HS-27A (cell line): ENCODE measurements around the gene DVL2.

Experiments used
- DNase-seq: peaks from one replicate; pipeline ENCODE4 v3.0.0-alpha.2; 2012; ENCODE audit warnings: low read depth, missing footprints

Gene DVL2

GRCh38 chr17:7219229-7219811 is 15.0 kb downstream of the DVL2 start:
- no peak for DNase-seq

DNA sequence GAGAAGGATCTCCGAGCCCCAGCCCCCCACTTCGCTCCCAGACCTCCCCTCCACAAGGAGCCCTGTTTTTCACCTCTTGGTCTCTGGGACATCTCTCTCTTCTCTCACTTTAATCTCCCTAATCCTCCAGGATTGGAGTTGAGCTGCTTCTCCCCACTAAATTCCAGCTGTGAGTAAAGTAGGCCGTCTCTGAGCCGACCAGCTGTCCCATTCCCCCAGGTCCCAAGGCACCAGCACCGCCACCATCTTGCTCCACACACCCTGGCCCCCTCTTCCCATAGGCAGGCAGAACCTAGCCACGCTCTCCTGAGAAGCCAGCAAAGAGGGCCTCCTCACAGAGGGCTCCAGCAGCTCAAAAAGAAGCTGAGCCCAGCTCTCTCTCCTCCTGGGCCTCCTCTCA is 15.6 kb downstream of the DVL2 start:
- no peak for DNase-seq

GRCh38 chr17:7218166-7218565 is 16.2 kb downstream of the DVL2 start:
- no peak for DNase-seq

- no peak for DNase-seq
Observed at GRCh38 chr17:7217113-7217987, 17.0 kb downstream of the DVL2 start.

DNA sequence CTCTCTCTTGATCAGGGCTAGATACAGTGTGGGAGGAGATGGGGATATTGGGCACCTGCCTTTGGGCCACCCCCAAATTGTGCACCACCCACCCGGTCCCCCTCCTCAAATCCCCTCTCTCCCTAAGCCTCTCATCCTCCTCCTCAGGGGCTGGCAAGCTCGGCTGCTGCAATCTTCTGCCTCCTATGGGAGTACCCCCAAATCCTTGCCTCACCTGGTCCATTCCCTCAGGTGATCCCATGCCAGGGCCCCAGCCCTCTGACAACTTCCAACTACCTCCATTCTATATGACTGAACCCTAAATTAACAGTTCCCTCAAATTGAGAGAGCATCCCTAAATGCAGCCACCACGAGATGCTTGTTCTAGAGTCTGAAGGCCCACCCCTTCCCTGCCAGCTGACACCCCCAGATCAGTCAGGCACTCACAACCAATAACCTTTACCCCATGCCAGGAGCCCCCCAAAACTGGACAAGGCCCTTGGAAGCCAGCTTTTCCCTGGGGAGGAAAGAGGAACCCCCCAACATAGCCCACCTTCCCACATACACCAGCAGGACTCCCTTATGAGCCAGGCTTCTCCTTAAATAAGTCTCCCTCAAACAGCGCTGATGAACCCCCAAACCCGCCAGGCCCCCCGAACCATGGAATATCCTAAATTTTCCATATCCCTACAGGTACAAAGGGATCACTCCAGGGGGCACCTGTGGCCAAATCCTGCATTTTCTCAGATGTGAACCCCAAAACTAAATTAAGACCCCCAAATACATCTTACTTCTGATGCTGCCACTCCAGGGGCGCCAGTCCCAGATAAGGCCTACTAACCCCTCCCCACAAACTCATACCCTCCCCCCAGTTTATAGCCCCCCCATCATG is 17.8 kb downstream of the DVL2 start:
- DNase-seq: no peak

- DNase-seq: no peak
Observed at GRCh38 chr17:7215652-7216180, 18.6 kb downstream of the DVL2 start.

DNA sequence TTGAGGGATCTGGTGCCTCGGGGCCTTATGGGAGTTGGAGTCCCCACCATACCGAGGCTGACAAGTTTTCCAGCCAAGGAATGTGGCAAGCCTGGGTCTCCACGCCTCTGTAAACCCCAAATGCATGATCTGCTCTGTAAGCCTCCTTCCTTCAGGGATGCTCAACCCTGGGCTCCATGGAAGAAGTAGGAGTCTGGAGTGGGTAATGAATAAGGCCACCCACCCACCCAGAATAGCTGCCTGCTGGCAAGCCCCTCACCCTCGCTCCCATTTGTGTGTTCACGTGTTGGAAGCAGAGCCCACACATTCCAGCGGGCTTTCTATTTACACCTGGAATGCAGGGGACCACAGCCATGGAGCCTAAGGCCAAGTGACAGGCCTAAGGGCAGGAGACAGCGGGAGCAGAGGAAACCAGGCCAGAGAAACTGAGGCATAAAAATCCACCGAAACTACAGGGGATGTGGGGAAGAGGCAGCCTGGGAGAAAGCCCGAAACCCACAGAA is 19.1 kb downstream of the DVL2 start:
- DNase-seq: no peak

DNA sequence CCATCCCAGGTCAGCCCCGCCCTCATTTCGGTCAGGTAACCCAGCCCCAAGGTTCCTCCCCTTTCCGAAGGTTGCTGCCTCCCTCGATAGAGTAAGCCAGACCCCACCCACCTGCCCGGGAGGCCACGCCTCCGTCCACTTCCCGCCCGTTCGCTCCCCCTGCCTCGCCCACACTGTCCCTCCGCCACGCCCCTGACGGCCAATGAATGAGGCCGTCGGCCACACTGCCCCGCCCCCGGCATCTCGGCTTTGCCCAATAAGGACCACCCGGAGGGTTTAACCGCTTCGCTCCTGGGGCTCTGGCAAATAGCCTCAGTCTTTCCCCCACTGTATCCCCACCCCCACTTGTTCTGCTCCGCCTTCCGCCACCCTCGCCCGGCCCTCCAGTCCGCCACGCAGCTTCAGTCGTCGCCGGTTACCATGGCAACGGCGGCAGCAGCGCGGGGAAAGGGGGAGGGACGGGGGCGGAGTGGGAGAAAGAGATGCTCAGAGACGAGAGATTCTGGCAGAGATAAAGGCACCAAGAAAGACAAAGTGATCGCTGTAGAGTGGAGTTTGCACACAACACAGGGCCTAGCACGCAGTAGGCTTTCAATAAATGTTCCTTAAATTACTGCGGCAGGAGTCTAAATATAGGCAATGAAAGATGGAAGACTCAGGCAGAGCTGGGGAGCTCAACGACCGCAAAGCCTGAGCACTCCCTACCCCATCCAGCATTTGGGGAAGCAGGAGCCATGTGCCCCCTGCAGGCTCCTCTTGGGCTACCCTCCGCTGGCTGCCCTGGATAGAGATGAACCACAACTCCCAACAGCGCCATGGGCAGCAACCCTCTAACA is 19.8 kb downstream of the DVL2 start:
- no peak for DNase-seq

GRCh38 chr17:7213895-7214299 is 20.4 kb downstream of the DVL2 start:
- DNase-seq: no peak

DNA sequence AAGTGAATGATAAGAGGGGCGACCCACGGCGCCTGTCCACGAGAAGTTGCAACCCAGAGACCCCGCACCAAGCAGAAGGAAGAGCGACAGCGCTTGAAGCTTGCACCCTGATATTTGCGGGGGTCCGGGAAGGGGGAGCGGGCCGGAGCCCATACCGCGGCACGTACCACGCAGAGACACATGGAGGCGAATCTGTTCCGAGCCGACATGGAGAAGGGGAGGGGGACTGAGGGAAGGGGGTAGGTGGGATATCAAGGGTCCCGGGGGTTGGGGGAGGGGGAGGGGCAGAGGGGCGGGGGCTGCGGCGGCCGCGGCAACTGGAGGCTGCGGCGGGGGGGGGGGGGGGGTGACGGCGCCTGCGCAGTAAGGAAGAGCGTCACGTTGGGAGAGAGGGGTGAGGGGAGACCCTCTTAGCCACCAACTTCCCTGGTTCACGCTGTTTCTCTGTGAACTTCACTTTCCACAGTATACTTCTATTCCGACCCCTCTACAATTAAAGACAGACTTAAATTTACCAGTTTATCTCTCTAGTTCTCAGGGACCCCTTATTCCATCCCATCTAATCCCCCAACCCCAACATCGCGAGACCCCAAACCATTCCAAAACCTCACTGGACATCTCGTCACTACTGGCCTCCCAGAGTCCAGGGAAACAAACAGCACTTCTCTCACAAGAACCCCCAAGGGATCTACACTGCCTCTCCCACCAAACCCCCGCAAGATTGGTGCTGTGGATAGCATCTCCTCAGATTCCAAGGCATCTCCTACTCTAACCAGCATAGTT is 22.6 kb downstream of the DVL2 start:
- DNase-seq: no peak

- DNase-seq: no peak
Observed at GRCh38 chr17:7208754-7209460, 25.4 kb downstream of the DVL2 start.

GRCh38 chr17:7208027-7208571 is 26.2 kb downstream of the DVL2 start:
- no peak for DNase-seq

GRCh38 chr17:7207120-7208001 is 27.0 kb downstream of the DVL2 start:
- DNase-seq: no peak

DNA sequence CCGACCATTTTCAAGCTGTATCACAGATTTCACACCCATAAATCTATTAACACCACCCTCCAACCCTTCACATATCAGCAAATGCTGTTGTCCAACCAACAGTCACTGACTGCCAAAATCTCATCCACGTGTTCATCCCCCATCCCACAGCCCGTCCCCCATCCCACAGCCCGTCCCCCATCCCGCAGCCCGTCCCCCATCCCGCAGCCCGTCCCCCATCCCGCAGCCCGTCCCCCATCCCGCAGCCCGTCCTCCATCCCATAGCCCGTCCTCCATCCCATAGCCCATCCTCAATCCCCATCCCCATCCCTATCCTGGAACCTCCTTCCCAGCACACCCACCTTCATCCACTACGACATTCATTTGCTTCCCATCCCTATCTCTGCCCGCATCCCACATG is 28.8 kb downstream of the DVL2 start:
- DNase-seq: no peak

GRCh38 chr17:7204828-7205461 is 29.4 kb downstream of the DVL2 start:
- no peak for DNase-seq

DNA sequence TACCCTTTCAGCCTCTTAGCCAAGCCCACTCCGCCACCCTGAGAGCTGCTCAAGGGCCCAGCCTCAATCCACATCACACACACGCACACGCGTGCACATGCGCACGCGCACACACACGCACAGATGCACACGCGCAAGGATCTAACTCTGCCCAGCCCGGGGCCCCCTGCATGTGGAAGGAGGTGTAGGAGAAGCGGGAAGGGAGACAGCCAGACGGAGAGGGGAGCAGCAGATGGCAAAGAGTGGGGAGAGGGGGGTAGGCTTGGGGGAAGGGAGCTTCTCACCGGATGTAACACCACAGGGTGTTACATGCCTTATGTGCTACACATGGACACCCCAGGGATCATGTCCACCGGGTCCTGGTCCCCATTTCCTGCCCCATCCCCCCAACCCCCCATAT is 30.0 kb downstream of the DVL2 start:
- no peak for DNase-seq

DNA sequence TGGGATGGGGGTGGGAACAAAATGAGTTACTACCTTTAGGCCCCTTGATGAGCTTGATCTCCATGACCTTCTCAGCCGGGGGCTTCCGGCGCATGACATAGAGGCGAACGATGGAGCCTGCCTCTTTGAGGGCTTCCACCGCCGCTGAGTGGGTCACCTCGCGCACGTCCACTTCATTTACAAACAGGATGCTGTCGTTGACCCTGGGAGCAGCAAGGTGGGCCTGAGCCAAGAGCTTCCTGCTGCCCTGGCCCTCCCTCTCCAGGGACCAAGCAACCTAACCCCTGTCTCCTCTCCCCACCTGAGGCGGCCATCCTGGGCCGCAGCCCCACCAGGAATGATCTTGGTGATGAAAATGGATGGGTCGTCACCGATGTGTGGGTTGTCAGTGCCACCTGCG is 30.9 kb downstream of the DVL2 start:
- no peak for DNase-seq
